Superior temporal gyrus (tissue), 1 donor: ENCODE data around the gene SMIM35.
"Not testable (repeated sequence)": the region's sequence is repeated elsewhere in the genome, so short reads cannot be mapped to it uniquely, and the experiment has no call there.

Source experiments
- DNase-seq: peaks from one replicate; pipeline ENCODE4 v3.0.0-alpha.2; 2016; ENCODE audit errors: extremely low spot score

SMIM35 gene

DNA sequence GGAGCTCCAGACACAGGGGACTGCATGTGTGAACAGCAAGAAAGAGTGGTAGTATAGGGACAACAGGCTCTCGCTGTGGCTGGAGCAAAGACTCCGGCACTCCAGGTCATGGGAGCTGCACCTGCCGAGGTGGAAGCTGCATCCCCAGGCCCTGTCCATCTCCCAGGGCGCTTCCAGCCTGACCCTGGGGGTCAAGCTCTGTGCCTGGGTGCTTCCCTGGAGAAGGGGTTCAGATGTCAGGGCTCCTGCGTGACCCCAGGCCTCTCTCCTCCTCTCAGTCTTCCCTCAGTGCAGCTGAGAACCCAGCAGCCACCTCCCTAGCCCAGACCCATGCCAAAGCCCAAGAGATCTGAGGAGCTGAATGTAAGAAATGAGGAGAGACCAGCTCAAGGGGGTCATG is 6.5 kb downstream of the SMIM35 start:
- no peak for DNase-seq

DNA sequence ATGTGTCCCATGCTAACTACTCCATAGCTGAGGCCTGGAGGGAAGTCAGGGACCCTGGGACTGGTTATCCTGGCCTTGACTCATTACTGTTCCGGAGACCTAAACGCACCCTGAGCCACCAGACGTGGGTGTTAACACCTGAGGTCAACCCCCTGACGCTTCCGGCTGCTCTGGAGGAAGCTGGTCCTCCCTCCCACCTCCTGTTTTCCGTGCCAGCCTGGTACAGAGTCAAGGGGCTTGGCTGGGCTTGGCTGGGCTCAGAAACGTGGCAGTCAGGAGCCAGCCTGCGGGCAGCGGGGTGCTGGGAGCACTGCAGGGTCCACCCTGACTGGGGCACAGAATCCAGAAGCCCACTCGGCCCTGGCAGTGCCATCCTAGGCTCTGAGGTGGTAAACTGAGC is 7.3 kb downstream of the SMIM35 start:
- no peak for DNase-seq

GRCh38 chr11:118078911-118079411 is 7.8 kb downstream of the SMIM35 start:
- DNase-seq: no peak

GRCh38 chr11:118076754-118077281 is 9.9 kb downstream of the SMIM35 start, which contains the start of gene TMPRSS4:
Gene TMPRSS4 (plus strand): TSS chr11:118077078. CDS start chr11:118077303, 225 bp downstream.
- no peak for DNase-seq

DNA sequence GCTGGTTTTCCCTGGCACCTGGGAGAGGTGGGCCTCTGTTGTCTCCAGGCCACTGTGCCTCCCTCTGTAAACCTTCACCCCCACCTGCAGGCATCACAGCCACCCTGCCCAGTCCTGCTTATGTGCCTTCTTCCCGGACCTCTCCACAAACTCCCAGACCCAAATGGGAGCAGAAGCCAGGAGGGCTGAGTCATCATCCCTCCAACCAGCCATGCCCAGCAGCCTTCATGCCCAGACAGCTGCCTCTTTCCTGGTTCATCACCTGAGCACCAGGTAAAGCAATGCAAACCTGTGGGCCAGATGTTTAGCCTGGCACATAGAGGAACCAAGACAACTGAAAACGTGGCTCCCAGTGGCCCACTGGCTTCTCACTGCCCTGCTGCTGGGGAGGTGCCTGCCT is 12.0 kb downstream of the SMIM35 start:
- no peak for DNase-seq

GRCh38 chr11:118074091-118074685 is 12.6 kb downstream of the SMIM35 start:
- DNase-seq: no peak

DNA sequence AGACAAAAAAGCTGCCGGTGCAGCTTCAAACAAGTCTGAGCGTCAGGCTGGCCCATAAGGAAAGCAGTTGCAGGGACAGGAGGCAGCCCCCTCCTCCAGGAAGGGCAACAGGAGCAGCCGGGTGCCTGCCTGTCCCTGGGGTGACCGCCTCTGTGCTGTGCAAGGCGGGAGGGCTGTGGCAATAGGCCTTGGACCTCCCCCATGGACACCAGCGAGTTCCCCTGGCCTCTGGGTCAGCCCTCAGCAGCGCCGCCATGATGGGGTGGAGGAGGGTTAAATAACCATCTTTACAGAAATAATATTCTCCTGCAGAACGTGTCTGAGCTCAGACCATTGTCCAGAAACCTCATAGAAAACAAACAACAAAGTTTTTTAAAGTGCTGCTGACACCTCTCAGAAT is 13.2 kb downstream of the SMIM35 start:
- DNase-seq: no peak

GRCh38 chr11:118071416-118072030 is 15.2 kb downstream of the SMIM35 start:
- no peak for DNase-seq

GRCh38 chr11:118068945-118069612 is 17.7 kb downstream of the SMIM35 start:
- DNase-seq: no peak

DNA sequence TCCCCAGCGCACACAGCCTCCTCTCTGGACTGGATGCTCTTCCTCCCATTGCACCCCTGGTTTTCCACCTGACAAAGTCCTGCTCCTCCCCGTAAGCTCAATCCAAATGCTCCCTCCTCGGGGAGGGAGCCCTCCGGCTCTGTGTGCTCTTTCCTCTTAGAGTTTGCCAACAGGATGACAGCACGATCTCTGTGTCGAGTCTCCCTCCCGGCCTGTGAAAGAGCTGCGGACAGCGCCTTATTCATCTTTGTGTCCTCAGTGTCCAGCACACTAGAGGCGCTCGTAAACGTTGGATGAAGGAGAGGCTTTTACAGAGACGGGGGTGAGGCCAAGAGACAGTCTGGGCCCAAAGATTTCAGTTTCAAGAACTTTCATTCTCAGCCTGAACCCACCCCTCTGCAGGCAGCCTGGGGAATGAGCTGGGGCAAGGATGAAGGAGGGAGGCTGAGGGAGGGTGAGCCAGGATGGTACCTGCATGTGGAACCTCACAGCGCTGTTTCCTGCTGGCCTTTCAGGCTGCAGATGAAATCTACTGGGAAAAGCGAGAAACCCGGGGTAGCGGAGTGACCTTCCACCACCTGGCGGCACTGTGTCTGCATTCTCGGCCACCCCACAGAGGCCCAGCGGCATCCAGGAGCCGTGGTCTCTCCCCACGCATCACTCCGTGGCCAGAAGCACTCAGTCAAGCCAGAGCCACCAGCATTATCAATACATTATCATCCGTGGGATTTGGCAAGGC is 18.4 kb downstream of the SMIM35 start:
- DNase-seq: peak; percentile 45

DNA sequence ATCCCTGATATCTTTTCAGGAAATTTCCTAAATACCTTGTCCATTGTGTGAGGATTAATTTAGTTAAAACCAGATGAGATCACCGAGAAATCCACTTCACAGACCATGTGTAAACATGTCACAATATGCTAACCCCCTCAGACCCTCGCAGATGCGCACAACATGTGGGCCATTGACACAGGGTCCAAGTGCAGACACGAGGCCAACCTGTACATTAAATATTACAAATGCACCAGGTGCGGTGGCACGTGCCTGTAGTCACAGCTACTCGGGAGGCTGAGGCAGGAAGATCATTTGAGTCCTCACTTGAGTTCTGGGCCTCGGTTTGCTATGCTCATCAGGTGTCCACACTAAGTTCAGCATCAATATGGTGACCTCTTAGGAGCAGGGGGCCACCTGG is 19.8 kb downstream of the SMIM35 start:
- DNase-seq: no peak

GRCh38 chr11:118065384-118065783 is 21.4 kb downstream of the SMIM35 start:
- DNase-seq: no peak

GRCh38 chr11:118064956-118065355 is 21.8 kb downstream of the SMIM35 start:
- DNase-seq: no peak

DNA sequence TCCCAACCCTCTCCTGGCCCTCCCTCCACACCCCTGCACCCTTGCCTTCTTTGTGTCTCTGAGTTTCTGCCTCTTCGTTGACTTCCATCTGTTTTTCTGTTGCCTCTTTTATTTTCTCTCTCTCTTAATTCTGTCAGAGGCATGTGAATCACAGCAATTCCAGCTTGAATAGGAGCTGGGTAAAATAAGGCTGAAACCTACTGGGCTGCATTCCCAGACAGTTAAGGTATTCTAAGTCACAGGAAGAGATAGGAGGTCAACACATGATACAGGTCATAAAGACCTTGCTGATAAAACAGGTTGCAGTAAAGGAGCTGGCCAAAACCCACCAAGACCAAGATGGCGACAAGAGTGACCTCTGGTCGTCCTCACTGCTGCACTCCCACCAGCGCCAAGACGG is 24.1 kb downstream of the SMIM35 start:
- DNase-seq: not testable (repeated sequence)

- not testable (repeated sequence) for DNase-seq
Observed at GRCh38 chr11:118062181-118062580, 24.6 kb downstream of the SMIM35 start.

DNA sequence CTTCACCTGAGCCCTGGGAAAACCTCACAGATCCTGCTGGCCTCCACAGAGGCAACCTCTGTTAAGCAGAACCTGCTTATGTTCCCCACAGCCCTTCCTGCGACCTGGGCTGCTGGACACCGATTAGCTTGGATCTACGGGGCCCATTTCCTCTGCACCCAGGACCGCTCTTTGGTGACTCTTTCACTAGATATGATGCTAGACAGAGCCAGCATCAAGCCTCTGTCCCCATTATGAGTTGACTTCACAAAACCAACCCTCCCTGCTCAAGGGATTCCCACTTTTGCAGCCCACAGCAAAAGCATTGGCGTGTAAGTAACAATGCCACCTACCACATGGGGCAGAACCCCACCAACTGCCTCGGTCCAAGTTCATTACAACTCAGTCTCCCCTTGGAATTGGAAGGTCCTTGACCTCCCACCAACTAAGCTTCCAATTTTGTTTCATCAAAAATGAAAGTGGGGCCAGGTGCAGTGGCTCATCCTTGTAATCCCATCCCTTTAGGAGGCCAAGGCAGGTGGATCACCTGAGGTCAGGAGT is 25.1 kb downstream of the SMIM35 start:
- no peak for DNase-seq

GRCh38 chr11:118060869-118061268 is 25.9 kb downstream of the SMIM35 start:
- no peak for DNase-seq

DNA sequence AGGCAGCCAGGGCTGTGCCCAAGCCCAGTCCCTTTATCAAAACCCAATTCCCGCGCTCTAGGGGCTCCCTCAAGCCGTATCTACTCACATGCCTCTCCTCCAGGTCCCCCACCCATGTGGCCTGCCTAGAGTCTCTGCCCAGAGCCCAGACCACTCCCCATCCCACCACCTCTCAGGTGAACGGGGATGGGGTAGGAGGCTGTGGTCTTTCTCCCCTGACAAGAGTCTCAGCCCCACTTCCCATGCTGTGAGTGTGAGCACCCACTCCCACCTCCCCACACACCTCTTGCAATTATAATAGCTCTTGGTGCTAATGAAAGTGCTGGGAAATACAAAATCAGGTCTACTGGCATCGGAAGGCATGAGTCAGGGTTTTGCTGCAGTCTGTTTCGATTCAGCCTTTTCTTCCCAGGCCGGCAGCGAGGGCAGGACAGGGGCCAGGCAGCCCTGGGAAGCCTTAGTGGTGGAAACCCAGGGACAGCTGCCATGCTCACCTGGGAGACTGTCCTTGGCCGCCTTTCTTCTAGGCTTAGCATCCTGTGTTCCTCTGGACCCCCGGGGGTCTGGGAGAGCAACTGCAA is 26.6 kb downstream of the SMIM35 start:
- DNase-seq: no peak

GRCh38 chr11:118059246-118059940 is 27.4 kb downstream of the SMIM35 start:
- DNase-seq: no peak

DNA sequence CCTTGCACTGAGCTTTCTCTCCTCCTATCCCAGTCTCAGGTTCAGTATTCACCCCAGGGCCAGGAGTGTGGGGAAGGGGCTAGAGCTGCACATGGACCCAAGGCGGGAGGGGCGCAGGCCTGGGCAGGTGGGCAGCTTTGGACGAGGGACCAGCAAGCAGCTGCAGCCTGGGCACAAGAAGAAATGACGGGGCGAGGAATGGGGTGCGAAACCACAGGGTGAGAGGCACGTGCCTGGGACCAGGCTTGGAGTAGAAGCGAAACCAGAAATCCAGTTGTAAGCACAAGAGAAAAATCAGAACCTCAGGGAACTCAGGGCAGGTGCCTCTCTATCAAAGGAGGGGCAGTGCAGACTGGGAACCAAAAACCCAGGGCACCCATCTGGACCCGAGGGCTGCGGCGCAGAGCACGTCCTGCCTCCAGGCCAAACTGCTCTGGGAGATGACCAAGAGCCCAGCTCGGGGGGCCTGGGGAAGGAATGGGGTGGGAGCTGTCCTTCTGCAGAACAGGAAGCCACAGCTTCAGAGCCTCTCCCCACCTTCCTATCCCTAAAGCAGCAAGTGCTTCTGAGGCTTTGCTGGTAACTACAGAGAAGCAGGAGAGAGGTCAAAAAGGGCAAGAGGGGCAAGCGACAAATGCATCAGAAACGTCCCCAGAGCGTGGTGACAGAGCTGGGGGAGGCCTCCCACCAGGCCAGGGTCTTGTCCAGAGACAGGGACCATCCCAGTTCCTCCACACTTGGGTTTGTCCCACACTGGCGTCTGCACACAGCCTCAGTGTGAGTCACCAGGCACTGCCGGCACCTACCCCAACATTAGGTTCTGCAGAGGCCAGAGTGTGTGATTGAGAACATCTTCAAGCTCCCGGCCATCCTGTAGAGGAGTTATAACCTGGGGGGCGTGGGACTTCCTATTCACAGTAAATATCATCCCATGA is 28.2 kb downstream of the SMIM35 start:
- DNase-seq: no peak
